Kidney capillary endothelial cell (primary cell): ENCODE data around the gene YLPM1.

Experiments
- DNase-seq: peaks from one replicate; pipeline ENCODE4 v3.0.0-alpha.2; 2018; ENCODE audit warnings: low spot score

YLPM1 gene

GRCh38 chr14:74875941-74876913 is 113.1 kb downstream of the YLPM1 start, which contains the start of gene PROX2:
Gene PROX2, minus strand, starts transcription at chr14:74876145. Its CDS starts 12,311 bp downstream, at chr14:74863834.
- no peak for DNase-seq

- DNase-seq = no peak
These were observed 116.5 kb downstream of the YLPM1 start for GRCh38 chr14:74879427-74880182.

GRCh38 chr14:74881431-74882102 is 118.5 kb downstream of the YLPM1 start, which contains the start of gene DLST:
Gene DLST, plus strand, starts transcription at chr14:74881916. Its CDS starts 38 bp downstream, at chr14:74881954.
- DNase-seq = peak; percentile 80

- DNase-seq = no peak
These were observed 119.2 kb downstream of the YLPM1 start for GRCh38 chr14:74882103-74882920.
